GM18511 (cell line): ENCODE results near the gene CIZ1.

Experiments used
- ATAC-seq: cut with Tn5 transposase; IDR thresholded peaks from one replicate; pipeline ENCODE4 v1.9.1; 2021; ENCODE audit warnings: mild to moderate bottlenecking, moderate library complexity; ENCODE audit not compliant: unreplicated experiment

The CIZ1 gene

GRCh38 chr9:128214571-128215490 lies 23.5 kb upstream of the CIZ1 start:
- ATAC-seq: no peak

GRCh38 chr9:128213746-128214497 lies 22.6 kb upstream of the CIZ1 start:
- no peak for ATAC-seq

- ATAC-seq: no peak
These were observed 20.6 kb upstream of the CIZ1 start for GRCh38 chr9:128211981-128212281.

GRCh38 chr9:128211186-128211980 lies 20.0 kb upstream of the CIZ1 start:
- no peak for ATAC-seq

- no peak for ATAC-seq
These were observed 17.7 kb upstream of the CIZ1 start for GRCh38 chr9:128208946-128209669.

GRCh38 chr9:128208386-128208785 lies 17.0 kb upstream of the CIZ1 start:
- no peak for ATAC-seq

- ATAC-seq: no peak
These were observed 15.8 kb upstream of the CIZ1 start for GRCh38 chr9:128206916-128207910.

- ATAC-seq: no peak
These were observed 15.1 kb upstream of the CIZ1 start for GRCh38 chr9:128206484-128206883.

- no peak for ATAC-seq
These were observed 14.0 kb upstream of the CIZ1 start for GRCh38 chr9:128205296-128205944.

- ATAC-seq: no peak
These were observed 13.5 kb upstream of the CIZ1 start for GRCh38 chr9:128204858-128205257.

- ATAC-seq: no peak
These were observed 12.6 kb upstream of the CIZ1 start for GRCh38 chr9:128203707-128204551.

- no peak for ATAC-seq
These were observed 11.8 kb upstream of the CIZ1 start, which contains the start of gene DNM1 for GRCh38 chr9:128203024-128203706. Gene DNM1, plus strand, starts transcription at chr9:128203379. Its CDS starts 92 bp downstream, at chr9:128203471.

- no peak for ATAC-seq
These were observed 11.3 kb upstream of the CIZ1 start for GRCh38 chr9:128202648-128203023.

- no peak for ATAC-seq
These were observed 10.3 kb upstream of the CIZ1 start for GRCh38 chr9:128201441-128202369.

GRCh38 chr9:128193469-128194096 lies 2.2 kb upstream of the CIZ1 start:
- ATAC-seq: no peak
